HepG2 (cell line): Measurements from ENCODE around the gene ACYP2. TPM values are rescaled to one million over a fixed set of nuclear protein-coding genes. Genes with fewer than 3 reads are reported as not detected.

Experiments used
- ATAD3A ChIP-seq: sonication (generic); formaldehyde crosslinking; IDR thresholded peaks from 2 replicates; pipeline ENCODE4 v1.4.0; 2020; ENCODE audit warnings: missing genetic modification reagents
- ESRRA ChIP-seq: sonication (generic); formaldehyde crosslinking; IDR thresholded peaks from 2 replicates; pipeline ENCODE4 v1.5.1; 2020; ENCODE audit warnings: mild to moderate bottlenecking, low read depth, missing genetic modification reagents
- HOXD1 ChIP-seq: sonication (generic); formaldehyde crosslinking; IDR thresholded peaks from 2 replicates; pipeline ENCODE4 v1.5.0; 2020; ENCODE audit warnings: missing genetic modification reagents
- MED13 ChIP-seq: sonication (generic); formaldehyde crosslinking; IDR thresholded peaks from 2 replicates; pipeline ENCODE4 v1.5.0; 2020; ENCODE audit warnings: missing genetic modification reagents
- MZF1 ChIP-seq: sonication (generic); formaldehyde crosslinking; IDR thresholded peaks from 2 replicates; pipeline ENCODE4 v1.8.1; 2023; ENCODE audit warnings: mild to moderate bottlenecking, missing genetic modification reagents, borderline replicate concordance
- NFIC ChIP-seq: IDR thresholded peaks from 2 replicates; pipeline ENCODE4 v1.6.1; 2012; ENCODE audit warnings: mild to moderate bottlenecking, low read length, inconsistent platforms
- NONO ChIP-seq, 2 experiments: fragments of 450-650 bp in 1 of 2; sonication (generic) in 1 of 2; formaldehyde crosslinking in 1 of 2; IDR thresholded peaks in 1 of 2; conservative IDR thresholded peaks in 1 of 2; 2 replicates each; pipeline versions ENCODE4 v1.6.1 to v1.8.0; 2017 to 2022; ENCODE audit warnings: mild to moderate bottlenecking in 1 of 2, missing genetic modification reagents in 1 of 2, moderate library complexity in 1 of 2
- ONECUT2 ChIP-seq: sonication (generic); formaldehyde crosslinking; IDR thresholded peaks from 2 replicates; pipeline ENCODE4 v1.4.0; 2020; ENCODE audit warnings: missing genetic modification reagents
- RNF2 ChIP-seq: fragments of 450-650 bp; conservative IDR thresholded peaks from 2 replicates; pipeline ENCODE4 v1.6.1; 2016; ENCODE audit warnings: low read depth
- RXRB ChIP-seq: IDR thresholded peaks from 2 replicates; pipeline ENCODE4 v1.6.1; 2016; ENCODE audit warnings: borderline replicate concordance, missing genetic modification reagents, missing compliant biosample characterization
- ZFX ChIP-seq: sonication (generic); formaldehyde crosslinking; IDR thresholded peaks from 2 replicates; pipeline ENCODE4 v1.4.0; 2020; ENCODE audit warnings: mild to moderate bottlenecking, low read depth, missing genetic modification reagents, moderate library complexity
- ZNF224 ChIP-seq: sonication (generic); formaldehyde crosslinking; IDR thresholded peaks from 2 replicates; pipeline ENCODE4 v1.5.0; 2020; ENCODE audit warnings: mild to moderate bottlenecking, missing genetic modification reagents
- ZNF614 ChIP-seq: IDR thresholded peaks from 2 replicates; pipeline ENCODE4 v1.6.1; 2018; ENCODE audit warnings: missing biosample characterization, missing genetic modification reagents, inconsistent platforms, borderline replicate concordance
- ZNF652 ChIP-seq: IDR thresholded peaks from 2 replicates; pipeline ENCODE4 v1.6.1; 2016; ENCODE audit warnings: low read depth, borderline replicate concordance
- polyA plus RNA-seq, 8 experiments: library from polyadenylated mRNA; depleted of rRNA in 3 of 8; stranded (reverse) in 7 of 8; unstranded in 1 of 8; fragments of >200 nt; fragmentation: Illumina TruSeq in 4 of 8; extraction: Trizol in 4 of 8; gene quantifications; 2 replicates each; pipeline versions ENCODE4 v1.2.1 to v1.2.3, GENCODE V29; 2011 to 2016; ENCODE audit warnings: low read depth in 4 of 8, missing spikeins in 1 of 8, mixed read lengths in 1 of 8; ENCODE audit not compliant: insufficient read depth in 1 of 8
- total RNA-seq, 5 experiments: library from RNA; depleted of rRNA; stranded (reverse); fragments of >200 nt; fragmentation: Illumina TruSeq; extraction: Trizol; gene quantifications; 2 replicates each; pipeline ENCODE4 v1.2.3, GENCODE V29; 2016; ENCODE audit warnings: low read depth in 1 of 5
- TF ChIP-seq, protein P1 (sequence below): IDR thresholded peaks from 2 replicates; pipeline ENCODE4 v1.6.1; 2018; ENCODE audit warnings: missing genetic modification reagents, mild to moderate bottlenecking, missing compliant biosample characterization
- TF ChIP-seq, protein P2 (sequence below): sonication (generic); formaldehyde crosslinking; IDR thresholded peaks from one replicate; pipeline ENCODE4 v1.5.1; 2020; ENCODE audit warnings: mild to moderate bottlenecking, missing genetic modification reagents; ENCODE audit errors: not compliant biosample characterization
- TF ChIP-seq, protein P3 (sequence below): IDR thresholded peaks from 2 replicates; pipeline ENCODE4 v1.6.1; 2012; ENCODE audit warnings: low read depth, low read length, improper control_type of control experiment

ACYP2 gene
- total and polyA plus RNA-seq, 2 of the 13 experiments (the other 11 are each of a cell fraction or from before 2014, with no cell fraction given): 12.3 to 12.7 TPM

DNA sequence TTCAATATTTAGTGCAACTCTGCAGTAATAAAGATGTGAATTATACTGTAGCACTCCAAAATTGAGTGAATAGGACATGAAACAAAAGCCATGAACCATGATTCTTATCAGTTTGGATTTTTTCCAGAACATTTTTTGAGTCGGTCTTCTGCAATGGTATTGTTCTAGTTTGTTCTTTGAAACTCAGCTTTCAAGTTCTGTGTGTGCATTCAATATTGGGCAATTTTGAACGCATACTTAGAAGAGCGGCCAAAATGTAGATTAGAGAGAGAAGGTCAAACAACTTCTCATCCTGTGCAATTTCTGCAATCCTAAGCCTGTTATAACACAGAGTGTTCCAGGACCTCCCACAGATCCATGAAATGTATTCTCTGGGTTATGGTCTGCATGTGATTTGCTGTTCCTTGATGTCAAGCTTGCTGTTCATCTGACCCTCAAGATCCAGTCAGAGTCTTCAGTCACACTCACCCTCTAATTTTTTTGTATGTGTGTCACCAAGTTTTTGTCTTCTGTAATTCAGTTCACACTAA, 92.3 kb downstream of the ACYP2 start (continued):
- no peak for TF ChIP-seq ATAD3A (CRISPR knock-in tag)
- TF ChIP-seq ZNF652 (CRISPR knock-in tag): no peak; the same call in 1 of the 2 replicates
- TF ChIP-seq, protein P1, sequence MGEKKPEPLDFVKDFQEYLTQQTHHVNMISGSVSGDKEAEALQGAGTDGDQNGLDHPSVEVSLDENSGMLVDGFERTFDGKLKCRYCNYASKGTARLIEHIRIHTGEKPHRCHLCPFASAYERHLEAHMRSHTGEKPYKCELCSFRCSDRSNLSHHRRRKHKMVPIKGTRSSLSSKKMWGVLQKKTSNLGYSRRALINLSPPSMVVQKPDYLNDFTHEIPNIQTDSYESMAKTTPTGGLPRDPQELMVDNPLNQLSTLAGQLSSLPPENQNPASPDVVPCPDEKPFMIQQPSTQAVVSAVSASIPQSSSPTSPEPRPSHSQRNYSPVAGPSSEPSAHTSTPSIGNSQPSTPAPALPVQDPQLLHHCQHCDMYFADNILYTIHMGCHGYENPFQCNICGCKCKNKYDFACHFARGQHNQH: no peak; the same call in 1 of the 2 replicates
- TF ChIP-seq NFIC: peak; percentile 100
- TF ChIP-seq ESRRA (CRISPR knock-in tag): peak; percentile 37; the same call in 1 of the 2 replicates
- no peak for TF ChIP-seq MZF1 (CRISPR knock-in tag)
- TF ChIP-seq ZNF614 (CRISPR knock-in tag): peak; percentile 97
- peak; percentile 84 for TF ChIP-seq HOXD1
- no peak for TF ChIP-seq ZNF224 (CRISPR knock-in tag)
- peak; percentile 93 for TF ChIP-seq MED13
- peak; percentile 62; the same call in 1 of the 2 replicates for TF ChIP-seq ONECUT2 (CRISPR knock-in tag)
- TF ChIP-seq, protein P2, sequence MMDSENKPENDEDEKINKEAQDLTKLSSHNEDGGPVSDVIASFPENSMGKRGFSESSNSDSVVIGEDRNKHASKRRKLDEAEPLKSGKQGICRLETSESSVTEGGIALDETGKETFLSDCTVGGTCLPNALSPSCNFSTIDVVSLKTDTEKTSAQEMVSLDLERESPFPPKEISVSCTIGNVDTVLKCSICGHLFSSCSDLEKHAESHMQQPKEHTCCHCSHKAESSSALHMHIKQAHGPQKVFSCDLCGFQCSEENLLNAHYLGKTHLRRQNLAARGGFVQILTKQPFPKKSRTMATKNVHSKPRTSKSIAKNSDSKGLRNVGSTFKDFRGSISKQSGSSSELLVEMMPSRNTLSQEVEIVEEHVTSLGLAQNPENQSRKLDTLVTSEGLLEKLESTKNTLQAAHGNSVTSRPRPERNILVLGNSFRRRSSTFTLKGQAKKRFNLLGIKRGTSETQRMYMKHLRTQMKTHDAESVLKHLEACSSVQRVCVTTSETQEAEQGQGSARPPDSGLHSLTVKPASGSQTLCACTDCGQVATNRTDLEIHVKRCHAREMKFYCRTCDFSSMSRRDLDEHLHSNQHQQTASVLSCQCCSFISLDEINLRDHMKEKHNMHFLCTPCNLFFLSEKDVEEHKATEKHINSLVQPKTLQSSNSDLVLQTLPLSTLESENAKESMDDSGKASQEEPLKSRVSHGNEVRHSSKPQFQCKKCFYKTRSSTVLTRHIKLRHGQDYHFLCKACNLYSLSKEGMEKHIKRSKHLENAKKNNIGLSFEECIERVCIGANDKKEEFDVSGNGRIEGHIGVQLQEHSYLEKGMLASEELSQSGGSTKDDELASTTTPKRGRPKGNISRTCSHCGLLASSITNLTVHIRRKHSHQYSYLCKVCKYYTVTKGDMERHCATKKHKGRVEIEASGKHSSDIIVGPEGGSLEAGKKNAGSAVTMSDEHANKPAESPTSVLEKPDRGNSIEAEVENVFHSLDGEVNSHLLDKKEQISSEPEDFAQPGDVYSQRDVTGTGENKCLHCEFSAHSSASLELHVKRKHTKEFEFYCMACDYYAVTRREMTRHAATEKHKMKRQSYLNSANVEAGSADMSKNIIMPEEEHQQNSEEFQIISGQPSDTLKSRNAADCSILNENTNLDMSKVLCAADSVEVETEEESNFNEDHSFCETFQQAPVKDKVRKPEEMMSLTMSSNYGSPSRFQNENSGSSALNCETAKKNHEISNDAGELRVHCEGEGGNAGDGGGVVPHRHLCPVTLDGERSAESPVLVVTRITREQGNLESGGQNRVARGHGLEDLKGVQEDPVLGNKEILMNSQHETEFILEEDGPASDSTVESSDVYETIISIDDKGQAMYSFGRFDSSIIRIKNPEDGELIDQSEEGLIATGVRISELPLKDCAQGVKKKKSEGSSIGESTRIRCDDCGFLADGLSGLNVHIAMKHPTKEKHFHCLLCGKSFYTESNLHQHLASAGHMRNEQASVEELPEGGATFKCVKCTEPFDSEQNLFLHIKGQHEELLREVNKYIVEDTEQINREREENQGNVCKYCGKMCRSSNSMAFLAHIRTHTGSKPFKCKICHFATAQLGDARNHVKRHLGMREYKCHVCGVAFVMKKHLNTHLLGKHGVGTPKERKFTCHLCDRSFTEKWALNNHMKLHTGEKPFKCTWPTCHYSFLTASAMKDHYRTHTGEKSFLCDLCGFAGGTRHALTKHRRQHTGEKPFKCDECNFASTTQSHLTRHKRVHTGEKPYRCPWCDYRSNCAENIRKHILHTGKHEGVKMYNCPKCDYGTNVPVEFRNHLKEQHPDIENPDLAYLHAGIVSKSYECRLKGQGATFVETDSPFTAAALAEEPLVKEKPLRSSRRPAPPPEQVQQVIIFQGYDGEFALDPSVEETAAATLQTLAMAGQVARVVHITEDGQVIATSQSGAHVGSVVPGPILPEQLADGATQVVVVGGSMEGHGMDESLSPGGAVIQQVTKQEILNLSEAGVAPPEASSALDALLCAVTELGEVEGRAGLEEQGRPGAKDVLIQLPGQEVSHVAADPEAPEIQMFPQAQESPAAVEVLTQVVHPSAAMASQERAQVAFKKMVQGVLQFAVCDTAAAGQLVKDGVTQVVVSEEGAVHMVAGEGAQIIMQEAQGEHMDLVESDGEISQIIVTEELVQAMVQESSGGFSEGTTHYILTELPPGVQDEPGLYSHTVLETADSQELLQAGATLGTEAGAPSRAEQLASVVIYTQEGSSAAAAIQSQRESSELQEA (CRISPR knock-in tag): no peak
- TF ChIP-seq ZFX (CRISPR knock-in tag): no peak
- TF ChIP-seq, protein P3, sequence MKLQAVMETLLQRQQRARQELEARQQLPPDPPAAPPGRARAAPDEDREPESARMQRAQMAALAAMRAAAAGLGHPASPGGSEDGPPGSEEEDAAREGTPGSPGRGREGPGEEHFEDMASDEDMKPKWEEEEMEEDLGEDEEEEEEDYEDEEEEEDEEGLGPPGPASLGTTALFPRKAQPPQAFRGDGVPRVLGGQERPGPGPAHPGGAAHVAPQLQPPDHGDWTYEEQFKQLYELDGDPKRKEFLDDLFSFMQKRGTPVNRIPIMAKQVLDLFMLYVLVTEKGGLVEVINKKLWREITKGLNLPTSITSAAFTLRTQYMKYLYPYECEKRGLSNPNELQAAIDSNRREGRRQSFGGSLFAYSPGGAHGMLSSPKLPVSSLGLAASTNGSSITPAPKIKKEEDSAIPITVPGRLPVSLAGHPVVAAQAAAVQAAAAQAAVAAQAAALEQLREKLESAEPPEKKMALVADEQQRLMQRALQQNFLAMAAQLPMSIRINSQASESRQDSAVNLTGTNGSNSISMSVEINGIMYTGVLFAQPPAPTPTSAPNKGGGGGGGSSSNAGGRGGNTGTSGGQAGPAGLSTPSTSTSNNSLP: peak; percentile 87
- TF ChIP-seq RNF2: no peak
- TF ChIP-seq NONO (IDR thresholded peaks at IDR 0.05): no peak
- peak; percentile 86 for TF ChIP-seq NONO (CRISPR knock-in tag; conservative IDR thresholded peaks at IDR 0.05)
- peak; percentile 90 for TF ChIP-seq RXRB
